ENCODE data around the gene INPP5F.

INPP5F gene

GRCh38 chr10:119715628-119716505 is 10.0 kb upstream of the INPP5F start:
- DNase-seq: no peak
- TF ChIP-seq CTCF (IDR thresholded peaks at IDR 0.05; ENCODE audit: low read depth, low read length): no peak
- peaks cover 10% of the 10 kb centered on the region for H3K4me1 ChIP-seq
- no peaks in the 10 kb centered on the region for H3K27me3 ChIP-seq
- no peaks in the 10 kb centered on the region for H3K9me3 ChIP-seq
- no peaks in the 10 kb centered on the region for H3K36me3 ChIP-seq
- no peak overlapping the region for H3K4me3 ChIP-seq (ENCODE audit: low read depth, low read length)

GRCh38 chr10:119723161-119723560 is 2.7 kb upstream of the INPP5F start:
- Histone ChIP-seq H3K4me1 (peaks cover 7% of the 10 kb centered on the region; the same call in 1 of the 2 replicates), H3K27me3 (no peaks in the 10 kb centered on the region), H3K4me3 (ENCODE audit: low read depth, low read length) (no peak overlapping the region), H3K36me3 (no peaks in the 10 kb centered on the region), H3K9me3 (no peaks in the 10 kb centered on the region)
- no peak for TF ChIP-seq CTCF (IDR thresholded peaks at IDR 0.05; ENCODE audit: low read depth, low read length)
- DNase-seq: no peak

GRCh38 chr10:119723624-119724023 is 2.2 kb upstream of the INPP5F start:
- Histone ChIP-seq H3K36me3 (no peaks in the 10 kb centered on the region), H3K4me3 (ENCODE audit: low read depth, low read length) (no peak overlapping the region), H3K9me3 (no peaks in the 10 kb centered on the region), H3K4me1 (peaks cover 7% of the 10 kb centered on the region; the same call in 1 of the 2 replicates), H3K27me3 (no peaks in the 10 kb centered on the region)
- no peak for TF ChIP-seq CTCF (IDR thresholded peaks at IDR 0.05; ENCODE audit: low read depth, low read length)
- DNase-seq: no peak

GRCh38 chr10:119724593-119725516 is 995 bp upstream of the INPP5F start:
- TF ChIP-seq CTCF (IDR thresholded peaks at IDR 0.05; ENCODE audit: low read depth, low read length): no peak
- H3K9me3 ChIP-seq: no peaks in the 10 kb centered on the region
- H3K4me1 ChIP-seq: peaks cover 7% of the 10 kb centered on the region; the same call in 1 of the 2 replicates
- peak overlapping the region; percentile 56 for H3K4me3 ChIP-seq (ENCODE audit: low read depth, low read length)
- H3K27me3 ChIP-seq: no peaks in the 10 kb centered on the region
- DNase-seq: no peak
- no peaks in the 10 kb centered on the region for H3K36me3 ChIP-seq

GRCh38 chr10:119725517-119725827 is 378 bp upstream of the INPP5F start:
- H3K36me3 ChIP-seq: no peaks in the 10 kb centered on the region; the same call in 1 of the 2 replicates
- no peak for TF ChIP-seq CTCF (IDR thresholded peaks at IDR 0.05; ENCODE audit: low read depth, low read length)
- DNase-seq: no peak
- peaks cover 7% of the 10 kb centered on the region; the same call in 1 of the 2 replicates for H3K4me1 ChIP-seq
- peak overlapping the region; percentile 56 for H3K4me3 ChIP-seq (ENCODE audit: low read depth, low read length)
- no peaks in the 10 kb centered on the region for H3K27me3 ChIP-seq
- H3K9me3 ChIP-seq: no peaks in the 10 kb centered on the region

All from BE2C (cell line).